Mesenchymal stem cell (in vitro differentiated cells and primary cell): ENCODE results near the gene AOC3.

Experiments
- DNase-seq: peaks from one replicate; pipeline ENCODE4 v3.0.0-alpha.2; 2013
- H2AFZ ChIP-seq: one replicate; pipeline ENCODE4 v1.6.1; 2013; ENCODE audit warnings: low read depth, mild to moderate bottlenecking, control low read depth, inconsistent platforms, low read length, moderate library complexity
- H2AK5ac ChIP-seq: 2 replicates; pipeline ENCODE4 v1.6.1; 2013; ENCODE audit warnings: low read length, moderate library complexity, mild to moderate bottlenecking, inconsistent platforms; ENCODE audit not compliant: severe bottlenecking
- H2BK120ac ChIP-seq: one replicate; pipeline ENCODE4 v1.6.1; 2013; ENCODE audit warnings: low read depth, mild to moderate bottlenecking, inconsistent platforms, low read length, moderate library complexity
- H2BK12ac ChIP-seq, 2 experiments: one replicate each; pipeline ENCODE4 v1.6.1; 2013; ENCODE audit warnings: inconsistent platforms in 2 of 2, low read length in 2 of 2, mild to moderate bottlenecking in 2 of 2, moderate library complexity in 2 of 2, control low read depth in 1 of 2
- H2BK15ac ChIP-seq: one replicate; pipeline ENCODE4 v1.6.1; 2013; ENCODE audit warnings: mild to moderate bottlenecking, low read depth, inconsistent platforms; ENCODE audit not compliant: poor library complexity, severe bottlenecking
- H2BK5ac ChIP-seq: 2 replicates; pipeline ENCODE4 v1.6.1; 2013; ENCODE audit warnings: low read depth, mild to moderate bottlenecking, low read length, control low read depth, inconsistent platforms; ENCODE audit not compliant: poor library complexity, severe bottlenecking
- H3K14ac ChIP-seq, 2 experiments: one replicate each; pipeline ENCODE4 v1.6.1; 2013; ENCODE audit warnings: inconsistent platforms in 2 of 2, low read length in 2 of 2, control low read depth in 1 of 2, mild to moderate bottlenecking in 1 of 2, moderate library complexity in 1 of 2
- H3K18ac ChIP-seq, 2 experiments: one replicate each; pipeline ENCODE4 v1.6.1; 2013; ENCODE audit warnings: inconsistent platforms in 2 of 2, low read length in 2 of 2, control low read depth in 1 of 2, low read depth in 1 of 2, mild to moderate bottlenecking in 1 of 2
- H3K23ac ChIP-seq, 2 experiments: one replicate each; pipeline ENCODE4 v1.6.1; 2013; ENCODE audit warnings: inconsistent platforms in 2 of 2, low read length in 2 of 2, mild to moderate bottlenecking in 2 of 2, moderate library complexity in 2 of 2, control low read depth in 1 of 2
- H3K27ac ChIP-seq: 2 replicates; pipeline ENCODE4 v1.5.1; 2013; ENCODE audit warnings: mild to moderate bottlenecking, moderate library complexity, low read length, control low read depth, inconsistent platforms; ENCODE audit not compliant: poor library complexity, severe bottlenecking
- H3K27me3 ChIP-seq, 2 experiments: 2 replicates each; pipeline versions ENCODE4 v1.6.1 to v1.7.0; 2013; ENCODE audit warnings: low read length in 2 of 2, mild to moderate bottlenecking in 2 of 2, moderate library complexity in 2 of 2, control low read depth in 1 of 2, inconsistent platforms in 1 of 2; ENCODE audit not compliant: control insufficient read depth in 1 of 2, insufficient read depth in 1 of 2
- H3K36me3 ChIP-seq, 2 experiments: 2 replicates each; pipeline versions ENCODE4 v1.6.1 to v1.7.0; 2013; ENCODE audit warnings: low read length in 2 of 2, control low read depth in 1 of 2, inconsistent platforms in 1 of 2, low read depth in 1 of 2, mild to moderate bottlenecking in 1 of 2; ENCODE audit not compliant: insufficient read depth in 2 of 2, control insufficient read depth in 1 of 2
- H3K4ac ChIP-seq, 2 experiments: one replicate each; pipeline ENCODE4 v1.6.1; 2013; ENCODE audit warnings: inconsistent platforms in 2 of 2, low read length in 2 of 2, mild to moderate bottlenecking in 2 of 2, moderate library complexity in 2 of 2, control low read depth in 1 of 2, low read depth in 1 of 2
- H3K4me1 ChIP-seq: 2 replicates; pipeline ENCODE4 v1.6.1; 2013; ENCODE audit warnings: low read depth, low read length, control low read depth; ENCODE audit not compliant: control insufficient read depth, insufficient read depth
- H3K4me2 ChIP-seq: 2 replicates; pipeline ENCODE4 v1.6.1; 2013; ENCODE audit warnings: low read length, mild to moderate bottlenecking, inconsistent platforms; ENCODE audit not compliant: poor library complexity, severe bottlenecking
- H3K4me3 ChIP-seq, 2 experiments: 2 replicates each; pipeline versions ENCODE4 v1.5.1 to v1.7.0; 2013; ENCODE audit warnings: low read length in 2 of 2, mild to moderate bottlenecking in 2 of 2, control low read depth in 1 of 2, low read depth in 1 of 2; ENCODE audit not compliant: insufficient read depth in 1 of 2
- H3K79me1 ChIP-seq: replicated peaks from 2 replicates; pipeline ENCODE4 v1.6.1; 2013; ENCODE audit warnings: mild to moderate bottlenecking, control low read depth, low read length, inconsistent platforms; ENCODE audit not compliant: poor library complexity, severe bottlenecking
- H3K9ac ChIP-seq: 2 replicates; pipeline ENCODE4 v1.7.0; 2013; ENCODE audit warnings: mild to moderate bottlenecking, low read length, moderate library complexity
- H3K9me3 ChIP-seq: 2 replicates; pipeline ENCODE4 v1.7.0; 2013; ENCODE audit warnings: mild to moderate bottlenecking, low read length; ENCODE audit not compliant: control insufficient read depth
- H4K8ac ChIP-seq: one replicate; pipeline ENCODE4 v1.6.1; 2013; ENCODE audit warnings: inconsistent platforms, mild to moderate bottlenecking, low read length, moderate library complexity
- H4K91ac ChIP-seq: one replicate; pipeline ENCODE4 v1.6.1; 2013; ENCODE audit warnings: mild to moderate bottlenecking, low read length, inconsistent platforms
- WGBS: methylation state at CpG from one replicate; pipeline ENCODE4 v1.1.7; 2013; ENCODE audit warnings: mixed read lengths; 5-methylcytosine and 5-hydroxymethylcytosine counted together

AOC3 gene

GRCh38 chr17:42835732-42836131 lies 15.3 kb upstream of the AOC3 start:
- Histone ChIP-seq H2BK12ac (no peak overlapping the region), H3K79me1 (peaks cover 31% of the 10 kb centered on the region), H3K4me2 (no peak overlapping the region), H2BK15ac (no peak overlapping the region), H2AK5ac (no peak overlapping the region), H3K27ac (no peak overlapping the region), H3K36me3 (peaks cover 49 to 58% of the 10 kb centered on the region in 2 experiments), H3K4me1 (peaks cover 3% of the 10 kb centered on the region), H3K4ac (no peak overlapping the region), H3K27me3 (no peaks in the 10 kb centered on the region), H2AFZ (no peak overlapping the region), H3K23ac (no peak overlapping the region), H3K9me3 (no peaks in the 10 kb centered on the region), H4K8ac (no peak overlapping the region), H4K91ac (no peak overlapping the region), H3K9ac (peak overlapping the region; percentile 31), H3K18ac (no peak overlapping the region), H2BK120ac (no peak overlapping the region), H3K14ac (no peak overlapping the region), H3K4me3 (no peak overlapping the region), H2BK5ac (no peak overlapping the region)
- DNase-seq, result no peak
- 99% methylated on average over 6 of the region's 6 CpGs for WGBS

GRCh38 chr17:42841975-42842685 lies 8.9 kb upstream of the AOC3 start:
- 92% methylated on average over 11 of the region's 11 CpGs for whole genome bisulfite sequencing
- H3K27ac ChIP-seq, result no peak overlapping the region
- no peak overlapping the region for H2AK5ac ChIP-seq
- H2BK5ac ChIP-seq, result no peak overlapping the region
- H3K4me1 ChIP-seq, result no peaks in the 10 kb centered on the region
- H3K4me2 ChIP-seq, result no peak overlapping the region
- H3K4ac ChIP-seq, result no peak overlapping the region
- no peak overlapping the region for H3K23ac ChIP-seq
- no peak overlapping the region for H3K18ac ChIP-seq
- DNase-seq, result no peak
- no peak overlapping the region for H2BK15ac ChIP-seq
- H3K27me3 ChIP-seq, result no peaks in the 10 kb centered on the region
- H4K8ac ChIP-seq, result no peak overlapping the region
- H2BK12ac ChIP-seq, result no peak overlapping the region
- H2AFZ ChIP-seq, result no peak overlapping the region
- H2BK120ac ChIP-seq, result no peak overlapping the region
- H3K79me1 ChIP-seq, result peaks cover 31% of the 10 kb centered on the region
- H3K9me3 ChIP-seq, result no peaks in the 10 kb centered on the region
- no peak overlapping the region for H3K14ac ChIP-seq
- H4K91ac ChIP-seq, result no peak overlapping the region
- H3K36me3 ChIP-seq, result peaks cover 79 to 81% of the 10 kb centered on the region in 2 experiments
- H3K9ac ChIP-seq, result no peak overlapping the region
- no peak overlapping the region for H3K4me3 ChIP-seq

- H3K4me2 ChIP-seq, result no peak overlapping the region
- H3K4ac ChIP-seq, result no peak overlapping the region
- H3K79me1 ChIP-seq, result peaks cover 23% of the 10 kb centered on the region
- H4K91ac ChIP-seq, result no peak overlapping the region
- peak overlapping the region in 1 of 2 experiments; percentile 45 for H2BK12ac ChIP-seq
- H3K27me3 ChIP-seq, result no peaks in the 10 kb centered on the region
- H3K9ac ChIP-seq, result peak overlapping the region; percentile 0
- WGBS, result 61% methylated on average over 5 of the region's 6 CpGs
- no peaks in the 10 kb centered on the region for H3K9me3 ChIP-seq
- H2BK15ac ChIP-seq, result no peak overlapping the region
- peak; percentile 73 for DNase-seq
- no peak overlapping the region for H2BK5ac ChIP-seq
- H2AK5ac ChIP-seq, result no peak overlapping the region
- H3K18ac ChIP-seq, result no peak overlapping the region
- H2AFZ ChIP-seq, result no peak overlapping the region
- no peak overlapping the region for H3K27ac ChIP-seq
- H3K4me3 ChIP-seq, result no peak overlapping the region
- peaks cover 66 to 67% of the 10 kb centered on the region in 2 experiments for H3K36me3 ChIP-seq
- H4K8ac ChIP-seq, result no peak overlapping the region
- peaks cover under 1% of the 10 kb centered on the region for H3K4me1 ChIP-seq
- H2BK120ac ChIP-seq, result no peak overlapping the region
- H3K14ac ChIP-seq, result no peak overlapping the region
- H3K23ac ChIP-seq, result no peak overlapping the region
Measured at GRCh38 chr17:42843358-42843934, 7.6 kb upstream of the AOC3 start.

GRCh38 chr17:42844271-42844670 lies 6.7 kb upstream of the AOC3 start, which contains the start of gene AOC2:
Gene AOC2 (plus strand): TSS chr17:42844580. CDS start chr17:42844627, 47 bp downstream.
- Histone ChIP-seq H2AFZ (no peak within 1 kb of the TSS), H2BK5ac (no peak within 1 kb of the TSS), H4K91ac (no peak within 1 kb of the TSS), H2BK120ac (no peak within 1 kb of the TSS), H3K23ac (no peak within 1 kb of the TSS), H2AK5ac (no peak within 1 kb of the TSS), H3K36me3 (peaks cover 59% of the 10 kb centered on the region in 2 experiments), H3K27me3 (peaks cover 0 to 5% of the 10 kb centered on the region in 2 experiments), H4K8ac (no peak within 1 kb of the TSS), H3K14ac (no peak within 1 kb of the TSS), H3K4me2 (no peak within 1 kb of the TSS), H2BK12ac (no peak within 1 kb of the TSS), H3K9me3 (no peaks in the 10 kb centered on the region), H3K79me1 (peaks cover 15% of the 10 kb centered on the region), H3K4me3 (no peak within 1 kb of the TSS), H2BK15ac (no peak within 1 kb of the TSS), H3K4me1 (peaks cover 7% of the 10 kb centered on the region), H3K9ac (peak within 1 kb of the TSS; percentile 44), H3K18ac (no peak within 1 kb of the TSS), H3K27ac (no peak within 1 kb of the TSS), H3K4ac (no peak within 1 kb of the TSS)
- DNase-seq, result no peak
- whole genome bisulfite sequencing, result 95% methylated on average over 4 of the region's 4 CpGs
